HG03159 (cell line): ENCODE data around the gene QSOX2.

Source experiments
- ATAC-seq: cut with Tn5 transposase; IDR thresholded peaks from one replicate; pipeline ENCODE4 v1.9.1; 2021; ENCODE audit warnings: mild to moderate bottlenecking, moderate library complexity; ENCODE audit not compliant: unreplicated experiment

The QSOX2 gene

GRCh38 chr9:136178773-136179075 is 66.9 kb downstream of the QSOX2 start:
- no peak for ATAC-seq

- no peak for ATAC-seq
Observed at GRCh38 chr9:136178061-136178772, 67.4 kb downstream of the QSOX2 start.

- no peak for ATAC-seq
Observed at GRCh38 chr9:136177224-136177623, 68.4 kb downstream of the QSOX2 start.

GRCh38 chr9:136175616-136176197 is 69.9 kb downstream of the QSOX2 start:
- ATAC-seq: no peak

- ATAC-seq: no peak
Observed at GRCh38 chr9:136174779-136175615, 70.6 kb downstream of the QSOX2 start.

- no peak for ATAC-seq
Observed at GRCh38 chr9:136173648-136174290, 71.8 kb downstream of the QSOX2 start.

- ATAC-seq: no peak
Observed at GRCh38 chr9:136172412-136173079, 73.1 kb downstream of the QSOX2 start.

- no peak for ATAC-seq
Observed at GRCh38 chr9:136171801-136172411, 73.7 kb downstream of the QSOX2 start.

- ATAC-seq: no peak
Observed at GRCh38 chr9:136171009-136171800, 74.4 kb downstream of the QSOX2 start.

- ATAC-seq: no peak
Observed at GRCh38 chr9:136170006-136170901, 75.4 kb downstream of the QSOX2 start.

GRCh38 chr9:136169495-136169894 is 76.1 kb downstream of the QSOX2 start:
- no peak for ATAC-seq

GRCh38 chr9:136163248-136163850 is 82.3 kb downstream of the QSOX2 start:
- no peak for ATAC-seq

GRCh38 chr9:136160995-136161610 is 84.5 kb downstream of the QSOX2 start:
- no peak for ATAC-seq

- no peak for ATAC-seq
Observed at GRCh38 chr9:136160381-136160841, 85.2 kb downstream of the QSOX2 start.

GRCh38 chr9:136159851-136160250 is 85.8 kb downstream of the QSOX2 start:
- no peak for ATAC-seq

GRCh38 chr9:136157477-136158265 is 87.9 kb downstream of the QSOX2 start:
- ATAC-seq: no peak
